ENCODE measurements around the gene GALNT18. TPM values are rescaled to one million over a fixed set of nuclear protein-coding genes. Genes with fewer than 3 reads are reported as not detected.

GALNT18 gene
- total RNA-seq, 2 experiments from 2014 or later = 6.8 to 7.4 TPM

DNA sequence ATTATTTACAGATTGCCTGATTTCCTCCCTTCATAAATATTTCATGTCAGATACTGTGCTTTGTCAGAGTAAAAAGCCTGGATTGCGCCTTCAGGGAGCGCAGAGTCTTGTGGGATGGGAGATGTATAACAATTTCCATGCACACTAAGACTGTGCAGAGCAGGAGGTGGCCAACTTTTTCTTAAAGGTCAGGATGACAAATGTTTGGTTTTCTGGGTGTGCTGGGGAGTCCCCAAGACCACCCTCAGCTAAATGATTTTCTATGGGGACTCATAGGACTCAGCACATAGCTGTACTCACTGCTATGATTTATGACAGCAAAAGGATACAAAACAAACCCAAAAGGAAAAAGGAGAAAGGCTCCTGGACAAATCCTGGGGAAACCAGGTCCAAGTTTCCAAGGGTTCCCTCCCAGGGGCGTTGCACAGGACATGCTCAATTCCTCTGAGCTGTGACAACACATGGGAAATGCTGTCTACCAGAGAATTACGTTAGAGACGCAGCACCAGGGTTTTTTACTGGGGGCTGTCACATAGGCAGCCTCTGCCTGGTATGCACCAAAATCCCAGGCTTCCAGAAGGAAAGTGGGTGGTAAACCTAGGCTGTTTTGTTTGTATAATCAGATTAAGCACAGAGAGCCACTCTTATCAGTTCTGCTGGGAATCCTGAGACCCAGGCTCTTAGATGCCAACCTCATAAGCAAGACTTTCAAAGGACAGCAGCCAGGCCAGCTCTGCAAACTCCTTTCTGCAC is 327.8 kb downstream of the GALNT18 start:
- Mint-ChIP-seq H3K36me3 (ENCODE audit: low read depth) (no peaks in the 10 kb centered on the region), H3K4me3 (no peak overlapping the region), H3K9me3 (no peaks in the 10 kb centered on the region), H3K27ac (no peak overlapping the region), H3K27me3 (peaks cover 4% of the 10 kb centered on the region), H3K4me1 (ENCODE audit: low read depth) (no peaks in the 10 kb centered on the region)
- intact Hi-C loops (cut with micrococcal nuclease) = no loop called here
- ATAC-seq = peak; percentile 53
- DNase-seq = no peak
- POLR2A ChIA-PET = no interaction called here
- TF ChIP-seq, protein P1, sequence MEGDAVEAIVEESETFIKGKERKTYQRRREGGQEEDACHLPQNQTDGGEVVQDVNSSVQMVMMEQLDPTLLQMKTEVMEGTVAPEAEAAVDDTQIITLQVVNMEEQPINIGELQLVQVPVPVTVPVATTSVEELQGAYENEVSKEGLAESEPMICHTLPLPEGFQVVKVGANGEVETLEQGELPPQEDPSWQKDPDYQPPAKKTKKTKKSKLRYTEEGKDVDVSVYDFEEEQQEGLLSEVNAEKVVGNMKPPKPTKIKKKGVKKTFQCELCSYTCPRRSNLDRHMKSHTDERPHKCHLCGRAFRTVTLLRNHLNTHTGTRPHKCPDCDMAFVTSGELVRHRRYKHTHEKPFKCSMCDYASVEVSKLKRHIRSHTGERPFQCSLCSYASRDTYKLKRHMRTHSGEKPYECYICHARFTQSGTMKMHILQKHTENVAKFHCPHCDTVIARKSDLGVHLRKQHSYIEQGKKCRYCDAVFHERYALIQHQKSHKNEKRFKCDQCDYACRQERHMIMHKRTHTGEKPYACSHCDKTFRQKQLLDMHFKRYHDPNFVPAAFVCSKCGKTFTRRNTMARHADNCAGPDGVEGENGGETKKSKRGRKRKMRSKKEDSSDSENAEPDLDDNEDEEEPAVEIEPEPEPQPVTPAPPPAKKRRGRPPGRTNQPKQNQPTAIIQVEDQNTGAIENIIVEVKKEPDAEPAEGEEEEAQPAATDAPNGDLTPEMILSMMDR (IDR thresholded peaks at IDR 0.05) = no peak
- CTCF ChIA-PET = no interaction called here

DNA sequence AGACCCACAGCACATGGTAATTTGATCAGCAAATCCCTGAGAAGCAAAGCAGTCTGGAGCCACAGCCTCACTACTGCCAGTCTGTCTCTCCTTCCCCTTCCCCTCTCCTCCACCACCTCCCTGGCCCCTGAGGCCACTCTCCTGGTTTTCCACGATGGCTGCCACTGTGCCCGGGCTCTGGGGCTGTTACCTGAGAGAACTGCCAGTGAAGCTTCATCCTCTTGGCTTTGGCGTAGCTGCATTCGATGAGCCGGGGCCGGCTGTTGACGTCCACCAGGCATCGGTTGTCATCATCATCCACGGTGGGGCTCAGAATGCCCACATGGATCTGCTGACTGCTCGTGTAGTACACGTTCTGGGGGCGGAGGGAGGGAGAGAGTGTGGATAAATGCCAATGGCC is 329.0 kb downstream of the GALNT18 start:
- ChIA-PET POLR2A (no interaction called here), CTCF (no interaction called here)
- DNase-seq (no peak), ATAC-seq (no peak)
- peaks cover 7% of the 10 kb centered on the region for H3K27me3 Mint-ChIP-seq
- no peaks in the 10 kb centered on the region for H3K36me3 Mint-ChIP-seq (ENCODE audit: low read depth)
- H3K27ac Mint-ChIP-seq = no peak overlapping the region
- H3K4me3 Mint-ChIP-seq = no peak overlapping the region
- no peaks in the 10 kb centered on the region for H3K9me3 Mint-ChIP-seq
- intact Hi-C loops (cut with micrococcal nuclease) = no loop called here
- H3K4me1 Mint-ChIP-seq (ENCODE audit: low read depth) = no peaks in the 10 kb centered on the region
- TF ChIP-seq, protein P1 (IDR thresholded peaks at IDR 0.05) = no peak

DNA sequence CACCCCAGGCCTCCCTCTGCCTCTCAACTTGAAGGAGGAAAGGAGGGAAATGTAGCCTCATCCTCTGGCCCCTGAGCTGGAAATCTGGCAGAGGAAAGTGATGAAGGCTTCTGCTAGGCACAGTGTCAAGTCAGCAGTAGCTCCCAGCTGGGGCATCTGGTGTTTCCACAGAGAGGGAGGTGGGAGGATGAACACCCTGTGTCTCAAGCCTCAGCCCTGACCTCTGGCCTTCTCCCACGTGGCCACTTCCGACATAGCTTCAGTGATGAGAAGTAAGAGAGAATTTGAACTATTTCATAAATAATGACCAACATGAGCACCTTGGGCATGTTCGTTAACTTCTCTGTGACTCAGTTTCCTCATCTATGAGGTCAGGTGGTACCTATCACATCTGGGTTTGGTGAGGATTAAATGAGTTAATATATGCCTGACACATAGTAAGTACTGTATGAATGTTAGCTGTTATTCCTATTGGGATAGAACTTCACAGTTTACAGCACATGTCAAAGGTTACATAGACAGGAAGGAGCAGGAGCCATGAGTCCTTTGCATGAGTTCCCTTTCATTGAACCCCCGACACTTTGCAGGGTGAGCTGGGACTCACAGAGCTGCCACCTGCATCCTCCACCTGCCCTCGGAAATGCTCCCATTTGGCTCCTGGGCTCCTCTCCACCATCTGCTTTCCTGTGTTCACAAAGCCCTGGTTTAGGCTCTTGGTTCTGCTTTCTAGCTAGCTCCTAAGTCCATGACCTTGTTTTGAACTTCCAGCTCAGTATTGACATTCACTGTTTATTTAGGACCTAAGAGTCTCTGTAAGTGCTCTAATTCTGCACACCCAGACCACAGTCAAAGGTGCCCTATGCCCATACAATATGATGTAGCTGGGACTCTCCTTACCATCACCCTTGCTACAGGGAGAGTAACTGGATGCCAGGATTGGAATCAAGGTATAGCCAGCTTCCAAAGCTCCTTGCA is 330.5 kb downstream of the GALNT18 start:
- ATAC-seq = no peak
- Mint-ChIP-seq H3K9me3 (no peaks in the 10 kb centered on the region), H3K27ac (no peak overlapping the region), H3K27me3 (peaks cover 10% of the 10 kb centered on the region), H3K36me3 (ENCODE audit: low read depth) (no peaks in the 10 kb centered on the region), H3K4me1 (ENCODE audit: low read depth) (no peaks in the 10 kb centered on the region), H3K4me3 (no peak overlapping the region)
- TF ChIP-seq, protein P1 (IDR thresholded peaks at IDR 0.05) = no peak
- DNase-seq = no peak
- CTCF ChIA-PET = interaction anchor here (0.9 kb wide), 1 partner anchor 9 kb away, joined by 4 read pairs; no protein-coding TSS in a partner anchor
- POLR2A ChIA-PET = no interaction called here
- intact Hi-C loops (cut with micrococcal nuclease) = no loop called here

DNA sequence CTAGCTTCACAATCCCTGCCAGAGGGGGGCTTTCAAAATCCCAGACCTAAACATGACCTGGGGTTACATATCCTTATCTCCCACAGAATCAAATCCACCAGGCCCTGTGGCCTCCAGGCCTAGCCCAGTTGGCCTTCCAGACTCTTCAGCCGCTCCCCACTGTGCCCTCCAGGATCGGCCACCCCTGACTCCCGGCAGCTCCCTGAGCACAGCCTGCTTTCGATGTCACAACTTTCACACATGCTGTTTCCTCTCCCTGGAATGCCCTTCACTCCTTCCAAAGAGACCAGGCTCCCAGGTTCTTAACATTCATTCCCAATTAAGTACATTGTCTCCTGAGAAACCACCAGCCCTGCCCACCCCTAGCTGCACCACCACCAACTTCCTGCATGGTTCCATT is 331.5 kb downstream of the GALNT18 start:
- Mint-ChIP-seq H3K4me3 (no peak overlapping the region), H3K27me3 (peaks cover 10% of the 10 kb centered on the region), H3K36me3 (ENCODE audit: low read depth) (no peaks in the 10 kb centered on the region), H3K9me3 (no peaks in the 10 kb centered on the region), H3K4me1 (ENCODE audit: low read depth) (no peaks in the 10 kb centered on the region), H3K27ac (no peak overlapping the region)
- ChIA-PET CTCF (no interaction called here), POLR2A (no interaction called here)
- no peak for DNase-seq
- TF ChIP-seq, protein P1 (IDR thresholded peaks at IDR 0.05) = no peak
- intact Hi-C loops (cut with micrococcal nuclease) = no loop called here
- no peak for ATAC-seq

DNA sequence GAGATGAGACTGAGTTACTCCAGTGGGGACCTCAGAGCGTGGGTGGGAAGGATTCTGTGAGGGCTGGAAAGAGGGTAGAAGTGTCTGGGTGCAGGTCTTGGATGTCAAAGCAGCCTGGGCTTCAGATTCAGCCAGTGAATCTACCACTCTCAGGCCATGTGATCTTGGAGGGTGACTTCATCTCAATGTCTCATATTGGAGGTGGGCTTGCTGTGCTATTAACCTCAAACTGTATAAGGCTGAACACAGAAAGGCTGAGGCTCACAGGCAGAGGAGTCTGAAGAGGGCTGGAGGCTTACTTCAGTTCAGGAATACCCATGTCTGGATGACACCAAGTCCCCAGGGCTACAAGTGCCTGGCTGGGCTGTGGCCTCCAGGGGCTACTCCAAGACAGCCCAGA is 332.1 kb downstream of the GALNT18 start:
- Mint-ChIP-seq H3K9me3 (no peaks in the 10 kb centered on the region), H3K27me3 (peaks cover 10% of the 10 kb centered on the region), H3K4me3 (no peak overlapping the region), H3K36me3 (ENCODE audit: low read depth) (no peaks in the 10 kb centered on the region), H3K27ac (no peak overlapping the region), H3K4me1 (ENCODE audit: low read depth) (no peaks in the 10 kb centered on the region)
- ChIA-PET POLR2A (no interaction called here), CTCF (no interaction called here)
- TF ChIP-seq, protein P1 (IDR thresholded peaks at IDR 0.05) = no peak
- DNase-seq (no peak), ATAC-seq (no peak)
- intact Hi-C loops (cut with micrococcal nuclease) = no loop called here
